Neuron (in vitro differentiated cells): ENCODE results near the gene HRH2.

Source experiments
- H2AFZ ChIP-seq: one replicate; pipeline ENCODE4 v1.6.1; 2013; ENCODE audit warnings: low read depth, mild to moderate bottlenecking, inconsistent platforms, low read length, moderate library complexity
- H3K27me3 ChIP-seq: one replicate; pipeline ENCODE4 v1.6.1; 2013; ENCODE audit warnings: low read length; ENCODE audit not compliant: insufficient read depth
- H3K36me3 ChIP-seq: one replicate; pipeline ENCODE4 v1.6.1; 2013; ENCODE audit warnings: low read length; ENCODE audit not compliant: insufficient read depth
- H3K4me1 ChIP-seq: one replicate; pipeline ENCODE4 v1.6.1; 2013; ENCODE audit warnings: low read length; ENCODE audit not compliant: insufficient read depth
- H3K4me3 ChIP-seq: 2 replicates; pipeline ENCODE4 v1.5.1; 2013; ENCODE audit warnings: mild to moderate bottlenecking, low read length, moderate library complexity
- H3K9me3 ChIP-seq: one replicate; pipeline ENCODE4 v1.6.1; 2013; ENCODE audit warnings: low read length

HRH2 gene

GRCh38 chr5:175736652-175737051 lies 78.8 kb downstream of the HRH2 start:
- Histone ChIP-seq H3K27me3 (no peaks in the 10 kb centered on the region), H2AFZ (no peak overlapping the region), H3K36me3 (no peaks in the 10 kb centered on the region), H3K4me1 (no peaks in the 10 kb centered on the region), H3K4me3 (no peak overlapping the region), H3K9me3 (peaks cover 5% of the 10 kb centered on the region)

GRCh38 chr5:175737481-175737880 lies 79.6 kb downstream of the HRH2 start:
- H3K9me3 ChIP-seq = peaks cover 5% of the 10 kb centered on the region
- no peak overlapping the region for H3K4me3 ChIP-seq
- no peaks in the 10 kb centered on the region for H3K4me1 ChIP-seq
- no peaks in the 10 kb centered on the region for H3K36me3 ChIP-seq
- H3K27me3 ChIP-seq = no peaks in the 10 kb centered on the region
- no peak overlapping the region for H2AFZ ChIP-seq

- Histone ChIP-seq H3K4me3 (no peak overlapping the region), H3K36me3 (no peaks in the 10 kb centered on the region), H2AFZ (no peak overlapping the region), H3K27me3 (no peaks in the 10 kb centered on the region), H3K9me3 (peaks cover 5% of the 10 kb centered on the region), H3K4me1 (no peaks in the 10 kb centered on the region)
Measured at GRCh38 chr5:175738126-175738525, 80.3 kb downstream of the HRH2 start.

GRCh38 chr5:175738602-175739133 lies 80.8 kb downstream of the HRH2 start:
- no peak overlapping the region for H3K4me3 ChIP-seq
- H3K36me3 ChIP-seq = no peaks in the 10 kb centered on the region

GRCh38 chr5:175740014-175740413 lies 82.1 kb downstream of the HRH2 start:
- H3K4me3 ChIP-seq = no peak overlapping the region
- peaks cover 3% of the 10 kb centered on the region for H3K4me1 ChIP-seq
- no peaks in the 10 kb centered on the region for H3K27me3 ChIP-seq
- H3K9me3 ChIP-seq = no peaks in the 10 kb centered on the region
- H2AFZ ChIP-seq = no peak overlapping the region
- H3K36me3 ChIP-seq = no peaks in the 10 kb centered on the region

More at GRCh38 chr5:175738602-175739133, 80.8 kb downstream of the HRH2 start:
- H3K27me3 ChIP-seq = no peaks in the 10 kb centered on the region
- no peaks in the 10 kb centered on the region for H3K9me3 ChIP-seq
- H3K4me1 ChIP-seq = no peaks in the 10 kb centered on the region
- no peak overlapping the region for H2AFZ ChIP-seq

- H3K9me3 ChIP-seq = no peaks in the 10 kb centered on the region
- H3K27me3 ChIP-seq = no peaks in the 10 kb centered on the region
Measured at GRCh38 chr5:175741556-175741955, 83.7 kb downstream of the HRH2 start.

GRCh38 chr5:175742290-175742994 lies 84.6 kb downstream of the HRH2 start:
- no peaks in the 10 kb centered on the region for H3K36me3 ChIP-seq
- no peaks in the 10 kb centered on the region for H3K27me3 ChIP-seq
- peaks cover 13% of the 10 kb centered on the region for H3K4me1 ChIP-seq
- H2AFZ ChIP-seq = no peak overlapping the region
- H3K4me3 ChIP-seq = no peak overlapping the region
- H3K9me3 ChIP-seq = no peaks in the 10 kb centered on the region

More at GRCh38 chr5:175741556-175741955, 83.7 kb downstream of the HRH2 start:
- H2AFZ ChIP-seq = no peak overlapping the region
- H3K4me3 ChIP-seq = no peak overlapping the region
- H3K36me3 ChIP-seq = no peaks in the 10 kb centered on the region
- H3K4me1 ChIP-seq = peaks cover 11% of the 10 kb centered on the region

GRCh38 chr5:175743676-175744210 lies 85.9 kb downstream of the HRH2 start:
- Histone ChIP-seq H2AFZ (no peak overlapping the region), H3K36me3 (no peaks in the 10 kb centered on the region), H3K27me3 (no peaks in the 10 kb centered on the region), H3K4me3 (no peak overlapping the region), H3K9me3 (no peaks in the 10 kb centered on the region), H3K4me1 (peaks cover 13% of the 10 kb centered on the region)

- Histone ChIP-seq H3K4me1 (peaks cover 13% of the 10 kb centered on the region), H3K9me3 (no peaks in the 10 kb centered on the region), H3K27me3 (no peaks in the 10 kb centered on the region), H2AFZ (no peak overlapping the region), H3K4me3 (no peak overlapping the region), H3K36me3 (no peaks in the 10 kb centered on the region)
Measured at GRCh38 chr5:175745210-175745609, 87.3 kb downstream of the HRH2 start.

- Histone ChIP-seq H3K4me3 (no peak overlapping the region), H3K36me3 (no peaks in the 10 kb centered on the region), H3K27me3 (no peaks in the 10 kb centered on the region), H2AFZ (peak overlapping the region; percentile 4), H3K9me3 (no peaks in the 10 kb centered on the region), H3K4me1 (peaks cover 13% of the 10 kb centered on the region)
Measured at GRCh38 chr5:175746851-175747250, 89.0 kb downstream of the HRH2 start.

GRCh38 chr5:175747539-175748060 lies 89.7 kb downstream of the HRH2 start:
- Histone ChIP-seq H3K4me1 (peaks cover 13% of the 10 kb centered on the region), H3K27me3 (no peaks in the 10 kb centered on the region), H3K36me3 (no peaks in the 10 kb centered on the region)

GRCh38 chr5:175748650-175749049 lies 90.8 kb downstream of the HRH2 start:
- no peaks in the 10 kb centered on the region for H3K36me3 ChIP-seq
- H3K9me3 ChIP-seq = no peaks in the 10 kb centered on the region
- no peak overlapping the region for H3K4me3 ChIP-seq
- peaks cover 13% of the 10 kb centered on the region for H3K4me1 ChIP-seq
- no peak overlapping the region for H2AFZ ChIP-seq
- peaks cover 6% of the 10 kb centered on the region for H3K27me3 ChIP-seq

More at GRCh38 chr5:175747539-175748060, 89.7 kb downstream of the HRH2 start:
- Histone ChIP-seq H3K9me3 (no peaks in the 10 kb centered on the region), H2AFZ (no peak overlapping the region), H3K4me3 (no peak overlapping the region)

GRCh38 chr5:175749591-175749990 lies 91.7 kb downstream of the HRH2 start:
- Histone ChIP-seq H3K27me3 (peaks cover 6% of the 10 kb centered on the region), H3K4me3 (no peak overlapping the region), H3K9me3 (no peaks in the 10 kb centered on the region), H3K4me1 (peaks cover 13% of the 10 kb centered on the region), H3K36me3 (no peaks in the 10 kb centered on the region), H2AFZ (no peak overlapping the region)
